ENCODE results near the gene PCDH19. TPM values are rescaled to one million over a fixed set of nuclear protein-coding genes. Genes with fewer than 3 reads are reported as not detected.

PCDH19 gene
- total RNA-seq, 2 donors from 2014 or later: under 0.01 to 0.33 TPM

Other genes starting within 250 kb of the PCDH19 start
- gene TNMD, start 174.7 kb upstream of the PCDH19 start, total RNA-seq: under 1 TPM in 1 of 2 donors, not detected in 1; 0.99 TPM
- gene TSPAN6, start 226.5 kb upstream of the PCDH19 start, total RNA-seq: 10 to 100 TPM in 1 of 2 donors, 1 to 10 TPM in 1; 8.2 to 19.2 TPM
- 10 to 100 TPM in 1 of 2 donors, 1 to 10 TPM in 1; 8.6 to 15.5 TPM for gene SRPX2, start 233.9 kb upstream of the PCDH19 start, total RNA-seq

Data from body of pancreas (tissue), 2 donors.